GM12865 (cell line): Measurements from ENCODE around the gene SPAG17.

ENCODE experiments used
- DNase-seq: peaks from one replicate; pipeline ENCODE4 v3.0.0; 2010; ENCODE audit warnings: low read depth
- H3K4me3 ChIP-seq: 2 replicates; pipeline ENCODE4 v1.5.1; 2011; ENCODE audit warnings: mild to moderate bottlenecking, low read depth, low read length, control low read depth
- CTCF ChIP-seq: IDR thresholded peaks from 2 replicates; pipeline ENCODE4 v1.5.1; 2011; ENCODE audit warnings: low read length, control low read depth, low read depth, inconsistent platforms; ENCODE audit not compliant: insufficient read depth; ENCODE audit errors: missing control alignments

SPAG17 gene

GRCh38 chr1:118201524-118201923, 16.5 kb upstream of the SPAG17 start:
- DNase-seq, result peak; percentile 85
- TF ChIP-seq CTCF, result no peak
- H3K4me3 ChIP-seq, result no peak overlapping the region

DNA sequence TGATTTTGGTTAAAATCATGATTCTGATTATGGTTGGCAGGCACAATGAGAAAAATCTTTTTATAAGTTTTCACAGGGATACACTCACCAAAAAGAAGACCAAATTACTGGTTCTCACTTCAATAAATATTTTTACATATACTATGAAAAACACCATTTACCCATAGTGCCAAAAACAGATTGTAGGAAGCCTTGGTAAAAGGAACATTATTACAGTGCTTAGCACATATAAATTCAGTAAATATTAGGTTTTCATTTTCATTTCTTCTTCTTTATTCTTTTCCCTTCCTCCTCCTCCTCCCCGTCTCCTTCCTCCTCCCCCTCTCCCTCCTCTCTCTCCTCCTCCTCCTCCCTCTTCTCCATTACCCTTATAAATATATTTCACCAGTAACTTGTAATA, 15.8 kb upstream of the SPAG17 start:
- DNase-seq, result no peak
- no peak overlapping the region for H3K4me3 ChIP-seq
- no peak for TF ChIP-seq CTCF

DNA sequence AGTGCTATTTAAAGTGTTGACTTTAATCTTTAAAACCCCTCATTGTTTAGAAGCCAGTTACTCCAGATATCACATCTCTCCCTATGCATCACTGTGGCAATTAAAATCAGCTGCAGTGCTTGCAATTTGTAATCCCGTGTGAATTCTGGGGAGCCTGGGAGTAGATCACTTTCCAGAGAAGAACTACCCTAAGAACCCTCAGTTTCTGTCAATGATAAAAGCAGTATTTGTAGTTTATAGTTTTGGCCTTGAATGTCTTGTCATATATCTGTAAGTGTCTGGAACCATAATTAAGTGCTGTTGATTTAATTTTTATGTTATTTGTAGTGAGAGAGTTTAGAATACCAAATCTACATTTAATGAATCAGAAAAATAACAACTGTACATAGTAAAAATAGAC, 5.5 kb upstream of the SPAG17 start:
- no peak overlapping the region for H3K4me3 ChIP-seq
- TF ChIP-seq CTCF, result no peak
- no peak for DNase-seq

DNA sequence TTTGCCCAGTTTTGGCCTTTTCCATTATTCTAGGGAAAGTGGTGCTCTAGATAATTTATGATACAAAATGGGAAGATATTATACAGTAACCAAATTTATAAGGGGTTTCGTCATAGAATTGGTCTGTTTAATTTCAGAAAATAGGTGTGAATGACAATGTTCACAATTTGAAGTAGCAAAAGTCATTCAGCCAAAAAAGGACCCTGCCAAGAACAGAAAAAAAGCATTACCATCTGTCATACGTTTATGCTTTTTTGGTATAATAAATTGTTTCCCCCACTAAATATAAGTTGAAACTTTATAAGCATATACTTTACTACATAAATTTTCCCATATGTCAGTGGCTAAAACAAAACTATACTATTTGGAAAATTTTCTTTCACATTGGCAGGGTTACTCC, 4.5 kb upstream of the SPAG17 start:
- no peak for TF ChIP-seq CTCF
- no peak for DNase-seq
- H3K4me3 ChIP-seq, result no peak overlapping the region

DNA sequence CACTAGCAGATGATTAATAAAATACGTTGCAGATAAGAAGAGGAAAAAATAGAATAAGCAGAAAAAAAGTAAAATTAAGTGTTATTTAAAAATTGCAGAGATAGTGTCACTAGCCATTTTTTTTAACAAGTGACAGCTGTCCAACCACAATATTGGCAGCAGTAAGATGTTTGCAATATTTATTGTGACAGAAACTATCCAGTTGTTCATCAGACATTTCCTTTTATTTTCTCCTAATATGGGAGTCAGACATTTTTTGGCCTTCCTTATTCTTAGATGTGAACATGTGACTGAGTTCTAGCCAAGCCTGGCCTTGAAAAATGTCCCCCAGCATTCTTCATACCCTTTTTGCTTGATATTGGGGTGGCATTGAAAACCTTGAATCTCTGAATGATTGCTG, 3.4 kb upstream of the SPAG17 start:
- no peak for TF ChIP-seq CTCF
- DNase-seq, result no peak
- no peak overlapping the region for H3K4me3 ChIP-seq

DNA sequence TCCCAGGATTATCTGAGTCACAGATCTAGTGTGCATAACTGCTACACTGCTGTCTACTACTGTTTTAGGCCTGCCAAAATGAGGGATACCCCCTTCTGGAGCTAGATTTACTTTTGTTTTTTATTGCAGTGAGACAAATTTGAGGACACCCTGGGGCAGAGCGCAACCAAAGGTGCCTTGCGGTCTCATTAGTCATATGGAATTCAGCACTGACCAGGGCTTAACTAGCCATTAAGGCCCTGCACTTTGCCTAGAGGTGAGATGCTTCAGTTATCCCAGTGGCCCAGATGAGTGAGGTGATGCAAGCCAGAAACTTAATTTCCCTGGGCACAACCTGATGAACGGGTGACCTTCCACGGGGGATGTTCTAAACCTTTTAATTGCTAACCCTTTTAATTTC, 998 bp upstream of the SPAG17 start:
- H3K4me3 ChIP-seq, result no peak overlapping the region
- TF ChIP-seq CTCF, result no peak
- no peak for DNase-seq

DNA sequence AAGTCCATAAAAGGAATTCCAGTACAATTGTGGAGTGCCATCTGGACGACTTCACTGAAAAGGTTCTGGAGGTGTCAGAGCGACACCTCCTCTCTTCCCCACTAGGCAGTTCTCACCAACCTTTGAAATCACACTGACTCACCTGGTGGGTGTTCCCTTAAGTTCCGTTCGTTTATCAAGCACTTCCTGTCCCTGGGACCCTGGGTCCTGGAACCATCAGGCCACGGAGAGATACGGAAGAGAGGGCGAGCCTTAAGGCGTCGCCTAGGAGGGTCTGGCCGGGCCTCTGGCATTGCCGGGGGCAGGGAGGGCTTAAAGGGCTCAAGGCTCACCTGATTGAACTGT, 317 bp downstream of the SPAG17 start:
- H3K4me3 ChIP-seq, result peak overlapping the region; percentile 43; the same call in 1 of the 2 replicates
- TF ChIP-seq CTCF, result no peak
- no peak for DNase-seq
